GM18507 (cell line): ENCODE data around the gene CHST10.
A peak's percentile ranks its signal among the peaks of the same experiment; 100 is the strongest.
"Not testable (repeated sequence)": the region's sequence is repeated elsewhere in the genome, so short reads cannot be mapped to it uniquely, and the experiment has no call there.

Experiments
- DNase-seq: peaks from one replicate; pipeline ENCODE4 v3.0.0; 2011; ENCODE audit warnings: low read depth; ENCODE audit not compliant: insufficient read length; ENCODE audit errors: extremely low spot score
- FAIRE-seq: peaks from 2 replicates; lab custom pipeline; 2011; peaks lifted over from hg19 to GRCh38; lab: Jason Lieb, UNC

CHST10 gene

DNA sequence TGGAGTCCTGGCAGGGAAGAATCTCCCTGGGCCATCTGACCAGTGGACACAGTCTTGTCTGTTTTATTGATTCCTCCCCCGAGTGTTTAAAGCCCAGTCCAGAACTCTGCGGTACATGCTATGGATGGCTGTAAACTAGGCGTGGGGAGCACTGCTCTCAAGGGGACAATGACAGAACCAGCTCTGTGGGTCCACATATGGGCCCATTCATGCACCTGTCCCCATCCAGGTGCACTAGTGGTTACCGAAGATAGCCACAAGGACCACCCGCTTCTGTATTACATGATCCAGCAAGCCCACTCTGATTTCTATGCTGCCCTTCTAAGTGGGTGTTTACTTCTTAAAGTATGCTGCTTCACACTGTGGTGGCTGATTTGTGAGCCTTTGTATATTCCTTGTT, 21.0 kb downstream of the CHST10 start:
- DNase-seq (no peak), FAIRE-seq (no peak)

DNA sequence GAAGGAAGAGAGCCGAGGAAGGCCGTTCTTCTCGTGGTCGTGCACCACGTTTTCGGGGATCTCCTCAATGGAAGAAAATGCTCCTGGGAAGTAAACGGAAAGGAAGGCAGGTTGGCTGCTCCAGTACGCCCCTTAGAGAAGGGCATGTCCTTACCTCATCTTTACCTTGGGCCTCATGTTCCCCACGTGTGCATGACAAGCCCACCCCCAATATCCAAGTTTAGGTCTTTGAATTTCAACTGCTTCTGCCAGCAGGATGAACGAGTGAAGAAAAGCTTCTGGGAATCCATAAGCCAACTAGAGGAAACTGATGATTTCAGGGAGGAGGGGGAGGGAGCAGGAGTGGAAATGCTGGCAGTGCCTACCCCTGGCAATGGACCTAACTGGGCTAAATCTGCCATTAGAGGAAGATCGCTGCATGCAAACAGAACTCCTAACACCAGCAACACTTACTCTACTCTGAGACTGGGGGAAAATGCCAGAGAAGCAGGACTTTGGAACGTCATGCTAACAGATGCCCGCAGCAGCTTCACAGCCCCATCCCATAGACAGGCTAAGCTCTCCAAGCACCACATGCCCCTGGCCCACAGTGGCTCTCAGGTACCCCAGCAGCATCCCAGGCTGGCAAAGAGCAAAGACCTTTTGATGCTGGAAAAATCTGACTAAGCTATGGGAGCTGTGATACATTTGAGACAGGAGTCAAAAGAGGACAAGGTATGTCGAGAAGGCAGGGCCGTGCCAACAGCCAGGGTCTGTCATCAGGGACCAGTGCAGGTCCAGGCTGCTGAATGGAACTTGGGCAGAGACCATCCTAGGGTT, 21.7 kb downstream of the CHST10 start:
- no peak for FAIRE-seq
- DNase-seq = no peak

- FAIRE-seq = peak; percentile 18
Observed at GRCh38 chr2:100394111-100394641, 23.3 kb downstream of the CHST10 start.

DNA sequence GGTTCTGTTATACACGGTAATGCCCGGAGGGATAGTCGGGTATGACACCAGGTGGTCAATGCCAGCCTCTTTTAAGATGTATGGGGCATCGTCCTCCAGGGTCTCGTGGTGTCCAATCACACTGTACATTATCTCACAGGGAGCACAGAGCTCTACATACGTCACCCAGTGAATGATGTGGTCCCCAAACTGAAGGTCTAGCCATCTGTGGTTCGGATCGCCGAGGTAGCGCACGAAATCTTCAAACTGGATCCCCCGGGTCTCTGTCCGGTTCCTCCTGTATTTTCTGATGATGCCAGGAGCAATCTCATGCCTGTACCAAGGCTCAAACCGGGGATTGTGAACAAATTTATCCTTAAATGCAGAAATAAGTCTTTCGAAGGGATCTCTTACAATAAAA, 24.1 kb downstream of the CHST10 start:
- FAIRE-seq = no peak

More at GRCh38 chr2:100394111-100394641, 23.3 kb downstream of the CHST10 start:
- DNase-seq = no peak

DNA sequence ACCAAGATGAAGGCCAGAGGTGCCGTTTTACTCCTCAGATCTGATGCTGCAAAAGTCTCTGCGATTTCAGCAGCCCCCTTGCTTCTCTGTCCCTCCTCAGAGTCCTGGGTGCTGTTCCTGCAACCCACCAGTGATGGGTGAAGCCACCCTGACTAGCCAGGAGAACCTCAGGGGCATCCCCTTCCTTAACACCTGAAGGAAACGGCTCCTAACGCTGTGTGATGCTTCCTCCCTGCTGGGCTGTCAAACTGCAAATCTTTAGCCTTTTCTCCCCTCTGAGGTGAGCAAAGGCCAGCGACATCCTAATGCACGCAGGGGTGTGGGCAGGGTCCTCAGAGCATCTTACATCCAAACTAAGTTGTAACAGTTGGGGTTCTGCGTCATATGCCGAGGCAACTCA, 24.8 kb downstream of the CHST10 start:
- no peak for DNase-seq

More for the DNA sequence above, 24.1 kb downstream of the CHST10 start:
- no peak for DNase-seq

DNA sequence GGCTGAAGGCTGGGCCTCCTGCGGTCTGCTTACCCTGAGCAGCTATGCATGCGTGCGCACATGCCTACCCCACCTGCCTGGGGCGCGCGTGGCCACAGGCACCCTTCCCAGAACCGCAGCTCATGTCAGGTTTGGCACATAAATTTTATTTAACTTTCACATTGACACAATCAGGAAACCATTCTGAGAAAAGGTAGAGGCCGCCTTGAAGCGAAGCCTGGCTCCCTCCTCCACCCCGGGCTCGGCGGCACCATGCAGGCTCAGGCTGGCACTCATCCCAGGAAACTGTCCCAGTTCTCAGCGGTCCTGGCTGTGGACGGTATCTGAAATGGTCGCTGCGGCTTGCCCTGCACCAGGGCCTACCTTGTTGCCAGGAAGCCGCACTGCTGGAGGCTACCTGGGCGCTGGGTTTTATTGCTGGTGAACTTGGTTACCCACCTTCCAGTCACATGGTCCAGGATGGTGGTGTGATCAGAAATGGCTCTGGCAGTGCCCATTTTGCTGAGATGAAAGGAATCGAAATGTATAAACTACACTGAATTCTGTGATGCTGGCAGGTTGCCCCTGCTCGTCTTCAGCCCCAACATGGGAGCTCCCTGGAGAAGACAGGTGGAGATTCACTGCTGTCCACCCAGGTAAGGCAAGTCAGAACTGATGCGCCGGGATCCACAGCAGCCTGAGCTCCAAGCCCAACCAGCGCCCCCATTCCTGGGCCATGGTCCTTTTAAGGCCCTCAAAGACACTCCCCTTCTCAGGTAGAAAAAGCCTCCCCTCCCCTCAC, 25.5 kb downstream of the CHST10 start:
- FAIRE-seq (no peak), DNase-seq (no peak)

More for the DNA sequence above, 24.8 kb downstream of the CHST10 start:
- no peak for FAIRE-seq

GRCh38 chr2:100390001-100390940, 27.2 kb downstream of the CHST10 start:
- no peak for FAIRE-seq
- no peak for DNase-seq

GRCh38 chr2:100388703-100389102, 28.8 kb downstream of the CHST10 start:
- FAIRE-seq = no peak
- DNase-seq = no peak

DNA sequence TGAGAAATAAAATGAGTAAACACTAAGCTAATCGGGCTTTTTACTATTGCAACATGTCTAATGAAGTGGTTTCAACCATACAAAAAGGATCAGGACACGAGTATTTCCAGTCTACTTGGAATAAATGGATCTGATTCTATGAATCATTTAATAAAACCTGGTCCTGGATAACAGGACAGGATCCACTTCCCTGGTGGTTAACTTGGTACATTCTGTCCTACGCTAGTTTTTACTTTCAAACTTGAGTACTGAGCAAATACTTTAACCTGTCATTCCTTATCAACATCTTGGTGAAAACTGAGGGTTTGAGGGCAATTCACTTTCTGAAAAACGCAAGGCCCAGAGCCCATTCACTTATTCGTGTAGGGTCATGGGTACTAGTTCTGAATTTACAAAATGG, 33.5 kb downstream of the CHST10 start:
- DNase-seq (no peak), FAIRE-seq (no peak)

DNA sequence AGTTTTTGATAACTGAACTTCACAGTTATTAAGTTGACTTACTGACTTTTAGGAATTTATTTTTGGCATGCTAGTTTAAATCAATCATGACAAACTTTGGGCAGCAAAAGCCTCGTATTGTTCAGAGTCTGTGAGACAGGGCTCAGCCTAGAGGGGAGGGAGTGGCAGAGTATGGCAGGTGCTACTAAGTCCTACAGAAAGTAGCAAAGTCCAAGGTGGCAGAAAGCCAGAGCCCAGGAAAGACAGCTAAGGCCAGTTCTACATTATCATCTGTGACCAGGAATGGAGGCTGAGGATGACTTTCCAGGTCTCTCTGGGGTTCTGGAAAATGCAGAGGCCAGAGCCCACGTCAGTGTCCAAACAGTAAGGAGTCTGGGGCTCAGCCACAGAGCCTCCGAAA, 34.2 kb downstream of the CHST10 start:
- no peak for DNase-seq
- FAIRE-seq = no peak

- peak; percentile 38 for DNase-seq
- FAIRE-seq = peak; percentile 77
Observed at GRCh38 chr2:100381240-100381639, 36.2 kb downstream of the CHST10 start.

GRCh38 chr2:100380681-100381080, 36.8 kb downstream of the CHST10 start:
- no peak for DNase-seq
- FAIRE-seq = no peak

- DNase-seq (no peak), FAIRE-seq (no peak)
Observed at GRCh38 chr2:100376836-100377235, 40.6 kb downstream of the CHST10 start.

DNA sequence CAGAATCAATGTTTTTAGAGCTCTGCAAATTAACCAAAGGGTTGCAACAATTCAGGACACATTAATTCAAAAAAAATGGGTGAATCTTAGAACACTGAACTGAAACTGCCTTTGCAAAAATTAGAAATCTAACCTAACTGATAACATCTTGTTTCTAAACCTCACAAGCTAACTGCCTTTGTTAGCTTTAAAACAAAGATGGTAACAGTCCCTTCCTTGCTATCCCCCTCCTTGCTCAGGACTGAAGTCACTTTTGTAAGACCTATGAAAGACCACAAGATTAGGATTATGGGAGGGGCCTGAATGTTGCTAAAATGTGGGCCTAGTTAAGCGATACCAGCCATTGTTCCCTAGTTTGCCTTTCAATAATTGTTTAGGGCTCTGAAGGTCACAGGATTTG, 50.3 kb downstream of the CHST10 start:
- no peak for DNase-seq
- no peak for FAIRE-seq

- no peak for DNase-seq
- FAIRE-seq = no peak
Observed at GRCh38 chr2:100365434-100365833, 52.0 kb downstream of the CHST10 start.

GRCh38 chr2:100362269-100362668, 55.2 kb downstream of the CHST10 start:
- FAIRE-seq, DNase-seq: not testable (repeated sequence)

GRCh38 chr2:100359576-100359975, 57.9 kb downstream of the CHST10 start:
- FAIRE-seq = no peak
- no peak for DNase-seq

- DNase-seq (no peak), FAIRE-seq (no peak)
Observed at GRCh38 chr2:100358554-100358953, 58.9 kb downstream of the CHST10 start.

GRCh38 chr2:100352521-100352920, 64.9 kb downstream of the CHST10 start:
- FAIRE-seq (no peak), DNase-seq (no peak)
